Right atrium auricular region (tissue), 2 donors: ENCODE results near the gene PSMB7. TPM values are rescaled to one million over a fixed set of nuclear protein-coding genes. Genes with fewer than 3 reads are reported as not detected.

Experiments
- DNase-seq: peaks from one replicate; pipeline ENCODE4 v3.0.0-alpha.2; 2019; ENCODE audit warnings: low spot score
- H3K27ac ChIP-seq, 2 donors: fragments of 200-600 bp; sonication (generic); 1 replicate in 1 of 2; 2 replicates in 1 of 2; pipeline ENCODE4 v1.5.1; 2016 to 2019
- H3K27me3 ChIP-seq, 2 donors: fragments of 200-600 bp; sonication (generic); one replicate each; pipeline versions ENCODE4 v1.5.1 to v1.6.0; 2017 to 2019
- H3K36me3 ChIP-seq: fragments of 200-600 bp; sonication (generic); one replicate; pipeline ENCODE4 v1.5.1; 2016
- H3K4me1 ChIP-seq, 2 donors: fragments of 200-600 bp; sonication (generic); one replicate each; pipeline versions ENCODE4 v1.5.1 to v1.6.0; 2017 to 2019
- H3K4me3 ChIP-seq, 2 donors: fragments of 200-600 bp; sonication (generic); 1 replicate in 1 of 2; 2 replicates in 1 of 2; pipeline ENCODE4 v1.5.1; 2017 to 2019; ENCODE audit warnings: mild to moderate bottlenecking in 1 of 2, moderate library complexity in 1 of 2
- H3K9me3 ChIP-seq, 2 donors: fragments of 200-600 bp; sonication (generic); one replicate each; pipeline ENCODE4 v1.5.1; 2019
- total RNA-seq, 2 donors: library from RNA; depleted of rRNA; stranded (reverse); fragments of >200 nt; gene quantifications; one replicate each; pipeline ENCODE4 v1.1.0, GENCODE V29; 2016
- TF ChIP-seq, protein P1 (sequence below), 2 donors: fragments of 200-600 bp; sonication (generic); IDR thresholded peaks; one replicate each; pipeline ENCODE4 v1.5.1; 2019; ENCODE audit warnings: antibody characterized with exemption in 2 of 2

Gene PSMB7
- total RNA-seq, 2 donors from 2014 or later, result 178 to 207 TPM

DNA sequence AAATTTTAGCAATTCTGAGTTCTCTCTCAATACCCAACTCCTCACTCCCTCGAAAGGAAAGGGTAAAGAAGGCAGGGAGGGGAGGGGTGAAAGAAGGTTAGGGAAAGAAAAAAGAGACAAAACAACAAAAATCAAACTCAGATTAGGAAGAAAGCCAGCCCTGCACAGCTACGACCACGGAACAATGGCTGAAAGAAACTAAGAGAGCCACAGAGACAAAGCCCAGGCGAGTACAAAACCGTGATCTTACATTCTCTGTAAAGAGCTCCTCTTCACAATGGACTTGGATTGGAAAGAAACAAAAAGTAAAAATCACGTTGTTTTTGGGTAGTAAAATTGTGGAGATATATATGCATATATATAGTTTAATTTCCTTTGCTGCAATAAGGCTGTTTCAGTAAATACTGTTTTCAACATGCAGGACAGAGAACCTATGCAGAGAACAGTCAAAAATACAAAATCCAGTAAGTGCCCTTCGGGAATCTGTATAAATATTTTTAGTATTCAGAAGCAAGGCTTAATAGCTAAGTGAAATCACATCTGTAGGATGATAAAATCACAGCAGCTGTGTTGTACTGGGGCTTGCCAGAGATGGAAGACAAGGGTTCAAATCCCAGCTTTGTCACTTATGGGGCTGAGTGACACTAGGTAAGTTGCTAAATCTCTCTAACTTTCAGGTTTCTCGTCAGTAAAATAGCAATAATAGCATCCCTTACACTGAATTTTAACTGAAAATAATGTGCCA lies 16.9 kb downstream of the PSMB7 start:
- Histone ChIP-seq H3K27ac (no peak overlapping the region), H3K36me3 (peaks cover 3% of the 10 kb centered on the region), H3K27me3 (no peaks in the 10 kb centered on the region), H3K4me1 (peaks cover 0 to 21% of the 10 kb centered on the region in 2 donors), H3K9me3 (no peaks in the 10 kb centered on the region), H3K4me3 (no peak overlapping the region)
- TF ChIP-seq, protein P1, sequence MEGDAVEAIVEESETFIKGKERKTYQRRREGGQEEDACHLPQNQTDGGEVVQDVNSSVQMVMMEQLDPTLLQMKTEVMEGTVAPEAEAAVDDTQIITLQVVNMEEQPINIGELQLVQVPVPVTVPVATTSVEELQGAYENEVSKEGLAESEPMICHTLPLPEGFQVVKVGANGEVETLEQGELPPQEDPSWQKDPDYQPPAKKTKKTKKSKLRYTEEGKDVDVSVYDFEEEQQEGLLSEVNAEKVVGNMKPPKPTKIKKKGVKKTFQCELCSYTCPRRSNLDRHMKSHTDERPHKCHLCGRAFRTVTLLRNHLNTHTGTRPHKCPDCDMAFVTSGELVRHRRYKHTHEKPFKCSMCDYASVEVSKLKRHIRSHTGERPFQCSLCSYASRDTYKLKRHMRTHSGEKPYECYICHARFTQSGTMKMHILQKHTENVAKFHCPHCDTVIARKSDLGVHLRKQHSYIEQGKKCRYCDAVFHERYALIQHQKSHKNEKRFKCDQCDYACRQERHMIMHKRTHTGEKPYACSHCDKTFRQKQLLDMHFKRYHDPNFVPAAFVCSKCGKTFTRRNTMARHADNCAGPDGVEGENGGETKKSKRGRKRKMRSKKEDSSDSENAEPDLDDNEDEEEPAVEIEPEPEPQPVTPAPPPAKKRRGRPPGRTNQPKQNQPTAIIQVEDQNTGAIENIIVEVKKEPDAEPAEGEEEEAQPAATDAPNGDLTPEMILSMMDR (IDR thresholded peaks at IDR 0.05), result no peak
- no peak for DNase-seq

- Histone ChIP-seq H3K27ac (no peak overlapping the region), H3K9me3 (no peaks in the 10 kb centered on the region), H3K4me3 (no peak overlapping the region), H3K36me3 (no peaks in the 10 kb centered on the region), H3K27me3 (no peaks in the 10 kb centered on the region), H3K4me1 (peaks cover 0 to 43% of the 10 kb centered on the region in 2 donors)
- no peak for DNase-seq
- TF ChIP-seq, protein P1 (IDR thresholded peaks at IDR 0.05), result no peak
Observed at GRCh38 chr9:124395826-124396225, 19.4 kb downstream of the PSMB7 start.

GRCh38 chr9:124394596-124394995 lies 20.6 kb downstream of the PSMB7 start:
- peaks cover 0 to 41% of the 10 kb centered on the region in 2 donors for H3K4me1 ChIP-seq
- no peak overlapping the region for H3K4me3 ChIP-seq
- H3K36me3 ChIP-seq, result no peaks in the 10 kb centered on the region
- no peak for DNase-seq
- no peaks in the 10 kb centered on the region for H3K9me3 ChIP-seq
- no peaks in the 10 kb centered on the region for H3K27me3 ChIP-seq
- H3K27ac ChIP-seq, result no peak overlapping the region
- TF ChIP-seq, protein P1 (IDR thresholded peaks at IDR 0.05), result no peak

DNA sequence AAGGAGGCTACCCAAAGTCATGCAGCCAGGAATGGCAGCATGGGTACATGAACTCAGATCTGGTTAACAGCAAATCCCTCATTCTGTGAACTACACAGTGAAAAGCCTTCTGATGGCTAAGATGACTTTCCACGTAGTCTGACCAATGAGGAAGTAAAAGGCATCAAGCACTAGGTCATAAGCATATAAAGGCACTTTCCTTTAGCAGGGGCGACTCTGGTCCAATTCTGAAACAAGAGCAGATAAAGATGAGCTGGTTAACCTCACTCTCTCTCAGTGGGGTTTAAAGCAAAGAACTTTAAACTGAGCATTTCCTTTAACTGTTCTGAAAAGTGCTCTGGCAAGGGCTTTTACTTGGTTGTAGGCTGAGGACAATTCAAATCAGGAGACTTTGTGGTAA lies 21.1 kb downstream of the PSMB7 start:
- TF ChIP-seq, protein P1 (IDR thresholded peaks at IDR 0.05), result no peak
- Histone ChIP-seq H3K4me1 (peaks cover 0 to 41% of the 10 kb centered on the region in 2 donors), H3K27ac (no peak overlapping the region), H3K27me3 (no peaks in the 10 kb centered on the region), H3K4me3 (no peak overlapping the region), H3K36me3 (no peaks in the 10 kb centered on the region), H3K9me3 (no peaks in the 10 kb centered on the region)
- no peak for DNase-seq

- H3K36me3 ChIP-seq, result no peaks in the 10 kb centered on the region
- peaks cover 0 to 46% of the 10 kb centered on the region in 2 donors for H3K4me1 ChIP-seq
- TF ChIP-seq, protein P1 (IDR thresholded peaks at IDR 0.05), result peak in 1 of 2 donors; percentile 15
- H3K9me3 ChIP-seq, result no peaks in the 10 kb centered on the region
- no peak for DNase-seq
- no peak overlapping the region for H3K4me3 ChIP-seq
- H3K27ac ChIP-seq, result no peak overlapping the region
- no peaks in the 10 kb centered on the region for H3K27me3 ChIP-seq
Observed at GRCh38 chr9:124392871-124393460, 22.3 kb downstream of the PSMB7 start.
